Epithelial cell of proximal tubule (primary cell): ENCODE results near the gene NABP1. TPM values are rescaled to one million over a fixed set of nuclear protein-coding genes. Genes with fewer than 3 reads are reported as not detected.

Experiments used
- DNase-seq: peaks from one replicate; pipeline ENCODE4 v3.0.0-alpha.2; 2011; ENCODE audit warnings: low read depth
- H3K4me3 ChIP-seq: 2 replicates; pipeline ENCODE4 v1.5.1; 2011; ENCODE audit warnings: low read depth, mild to moderate bottlenecking, low read length
- CTCF ChIP-seq: conservative IDR thresholded peaks from 2 replicates; pipeline ENCODE4 v1.5.1; 2012; ENCODE audit warnings: low read depth, mild to moderate bottlenecking, low read length
- total RNA-seq: library from RNA; depleted of rRNA; stranded (reverse); fragments of >200 nt; gene quantifications from 2 replicates; pipeline ENCODE4 v1.2.3, GENCODE V29; 2015

The NABP1 gene
- total RNA-seq, 1 donor from 2014 or later: 32.1 TPM

GRCh38 chr2:191659198-191659597 is 18.7 kb upstream of the NABP1 start:
- DNase-seq: no peak
- no peak for TF ChIP-seq CTCF
- H3K4me3 ChIP-seq: no peak overlapping the region

DNA sequence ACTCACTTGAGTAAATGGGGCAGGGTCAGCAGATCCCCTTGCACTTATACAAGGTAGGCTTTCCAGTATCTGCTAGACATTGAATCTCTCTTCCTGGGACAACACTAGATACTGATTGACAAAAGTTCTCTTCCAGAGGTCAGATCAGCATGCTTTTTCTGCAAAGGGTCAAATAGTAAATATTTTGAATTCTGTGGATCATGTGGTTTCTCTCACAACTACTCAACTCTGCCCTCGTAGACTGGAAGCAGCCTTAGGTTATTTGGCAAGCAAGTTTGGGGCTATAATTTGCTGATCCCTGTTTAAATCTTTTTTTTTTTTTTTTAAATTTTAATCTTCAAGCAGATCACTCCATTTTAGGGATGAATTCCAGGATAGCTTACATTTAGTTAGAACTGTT is 17.4 kb upstream of the NABP1 start:
- no peak for DNase-seq
- no peak overlapping the region for H3K4me3 ChIP-seq
- TF ChIP-seq CTCF: no peak

GRCh38 chr2:191661097-191661924 is 16.6 kb upstream of the NABP1 start:
- no peak for DNase-seq
- TF ChIP-seq CTCF: no peak
- no peak overlapping the region for H3K4me3 ChIP-seq

DNA sequence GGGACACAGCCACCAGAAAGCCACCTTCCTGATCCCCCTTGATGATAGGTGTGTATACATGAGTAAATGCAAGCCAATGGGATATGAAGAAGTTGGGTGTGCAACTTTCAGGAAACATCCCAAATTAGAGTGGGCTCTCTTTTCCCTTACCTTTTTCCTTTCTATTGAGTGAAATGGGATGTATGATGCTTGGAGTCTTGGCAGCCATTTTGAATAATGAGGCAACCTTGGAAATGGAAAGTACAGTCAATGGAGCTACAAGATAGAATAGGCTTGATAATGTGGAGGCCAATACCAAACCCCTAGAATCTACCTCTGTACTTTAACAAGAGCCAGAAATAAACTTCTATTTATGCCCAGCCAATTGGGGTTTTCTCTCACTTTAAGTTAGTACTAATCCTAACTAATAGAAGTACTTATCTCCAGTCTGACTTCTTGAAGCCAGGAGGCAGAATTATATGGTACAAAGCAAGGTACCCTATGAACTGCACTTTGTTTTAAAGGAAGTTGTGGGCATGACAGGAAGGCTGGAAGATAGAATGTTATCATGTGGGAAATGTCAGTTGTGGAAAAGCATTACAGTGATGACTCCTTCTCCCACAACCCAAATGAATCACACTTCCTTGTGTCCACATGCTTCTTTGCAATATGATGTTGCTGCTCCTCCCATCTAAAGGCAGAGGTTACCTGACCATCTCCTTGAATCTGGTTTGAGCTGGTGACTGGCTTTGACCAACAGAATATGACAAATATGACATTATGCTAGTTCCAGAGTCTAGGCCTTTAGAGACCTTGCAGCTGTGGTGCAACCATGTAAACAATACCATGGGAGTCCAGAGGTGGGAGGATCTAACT is 12.9 kb upstream of the NABP1 start:
- DNase-seq: no peak
- TF ChIP-seq CTCF: no peak
- H3K4me3 ChIP-seq: no peak overlapping the region

GRCh38 chr2:191666226-191666625 is 11.7 kb upstream of the NABP1 start:
- no peak for DNase-seq
- TF ChIP-seq CTCF: no peak
- H3K4me3 ChIP-seq: no peak overlapping the region

DNA sequence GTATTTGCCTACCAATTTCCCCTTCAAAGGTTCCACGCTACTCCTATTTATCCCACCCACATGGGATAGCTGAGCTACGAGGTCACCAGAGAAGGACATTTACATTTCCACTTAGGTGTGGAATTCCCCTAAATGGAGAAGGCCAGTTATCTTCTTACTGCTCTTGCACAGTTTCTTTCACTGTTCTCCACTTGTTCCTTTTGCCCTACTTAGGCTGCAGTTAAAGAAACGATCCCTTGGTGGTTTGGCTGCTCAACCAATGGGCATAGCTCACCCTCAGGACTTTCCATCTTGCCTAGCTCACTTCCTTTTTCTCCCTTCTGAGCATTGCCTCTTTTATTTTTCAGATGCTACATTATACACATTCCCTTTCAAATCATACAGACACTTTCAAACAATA is 11.2 kb upstream of the NABP1 start:
- H3K4me3 ChIP-seq: no peak overlapping the region
- TF ChIP-seq CTCF: no peak
- no peak for DNase-seq
